ENCODE measurements around the gene OLR1. TPM values are rescaled to one million over a fixed set of nuclear protein-coding genes. Genes with fewer than 3 reads are reported as not detected.

OLR1 gene
- total RNA-seq, 1 donor from 2014 or later = 0.64 TPM

DNA sequence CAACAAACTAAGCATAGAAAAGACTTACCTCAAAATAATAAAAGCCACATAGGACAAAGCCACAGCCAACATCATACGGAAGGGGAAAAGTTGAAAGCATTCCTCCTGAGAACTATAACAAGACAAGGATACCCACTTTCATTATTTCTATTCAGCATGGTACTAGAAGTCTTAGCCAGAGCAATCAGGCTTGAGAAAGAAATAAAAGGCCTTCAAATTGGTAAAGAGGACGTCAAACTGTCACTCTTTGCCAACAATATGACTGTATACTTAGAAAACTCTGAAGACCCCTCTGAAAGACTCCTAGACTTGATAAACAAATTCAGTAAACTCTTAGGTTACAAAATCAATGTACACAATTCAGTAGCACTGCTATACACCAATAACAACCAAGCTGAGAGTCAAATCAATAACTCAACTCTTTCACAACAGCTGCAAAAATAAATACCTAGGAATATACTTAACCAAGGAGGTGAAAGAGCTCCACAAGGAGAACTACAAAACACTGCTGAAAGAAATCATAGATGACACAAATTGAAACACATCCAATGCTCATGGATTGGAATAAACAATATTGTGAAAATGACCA, 61.6 kb downstream of the OLR1 start:
- no peak for DNase-seq (ENCODE audit: extremely low read depth, low read depth, low spot score)

Other genes starting within 250 kb of the OLR1 start
- not detected in 2 replicates for gene CLEC2A, start 239.8 kb downstream of the OLR1 start, total RNA-seq
- gene CLEC12A, start 200.7 kb downstream of the OLR1 start, total RNA-seq = not detected in 2 replicates
- 0.18 TPM in 1 of 2 replicates, not detected in the other for gene CLEC1B, start 173.0 kb downstream of the OLR1 start, total RNA-seq
- not detected in 2 replicates for gene CLEC12B, start 161.5 kb downstream of the OLR1 start, total RNA-seq
- gene CLEC9A, start 141.4 kb downstream of the OLR1 start, total RNA-seq = not detected in 2 replicates
- 12.8 and 20.0 TPM in 2 replicates for gene CLEC1A, start 73.1 kb downstream of the OLR1 start, total RNA-seq
- 0.15 and 0.41 TPM in 2 replicates for gene CLEC7A, start 41.9 kb downstream of the OLR1 start, total RNA-seq
- gene TMEM52B, start 6.9 kb upstream of the OLR1 start, total RNA-seq = not detected in 2 replicates
- gene GABARAPL1, start 40.7 kb upstream of the OLR1 start, total RNA-seq = 55.5 TPM in 2 replicates
- 0.05 and 0.06 TPM in 2 replicates for gene KLRD1, start 135.7 kb upstream of the OLR1 start, total RNA-seq
- gene KLRK1, start 217.9 kb upstream of the OLR1 start, total RNA-seq = not detected in 2 replicates
- gene KLRC4, start 237.6 kb upstream of the OLR1 start, total RNA-seq = not detected in 2 replicates
- gene KLRC3, start 248.5 kb upstream of the OLR1 start, total RNA-seq = not detected in 2 replicates

Measured in glomerular endothelial cell (primary cell).